SK-N-SH (cell line): ENCODE results near the gene HERC4. TPM values are rescaled to one million over a fixed set of nuclear protein-coding genes. Genes with fewer than 3 reads are reported as not detected.

Experiments used
- CTCF ChIA-PET: fragments of 300-600, 350-600 bp; formaldehyde crosslinking; extraction: SDS; loops from one replicate; lab custom pipeline; 2021; lab: Yijun Ruan, JAX
- POLR2A ChIA-PET: fragments of 350-600 bp; sonication (Branson Sonifier 250); formaldehyde crosslinking; extraction: SDS; loops from one replicate; lab custom pipeline; 2020; ENCODE audit warnings: antibody characterized with exemption, inconsistent platforms; lab: Yijun Ruan, JAX
- DNase-seq: peaks from one replicate; pipeline ENCODE4 v3.0.0; 2012
- H2AFZ ChIP-seq: fragments of 200-600 bp; sonication (generic); 2 replicates; pipeline ENCODE4 v1.8.1; 2016; ENCODE audit warnings: antibody characterized with exemption, mild to moderate bottlenecking, low read depth
- H3F3A ChIP-seq: fragments of 200-600 bp; sonication (generic); replicated peaks from 2 replicates; pipeline ENCODE3; 2016; ENCODE audit warnings: antibody characterized with exemption, mild to moderate bottlenecking; ENCODE audit not compliant: insufficient read depth
- H3K27ac ChIP-seq, 2 experiments: fragments of 200-500 bp in 1 of 2; fragments of 200-600 bp in 1 of 2; sonication (Bioruptor generic) in 1 of 2; sonication (generic), shearing (Covaris generic) in 1 of 2; 2 replicates each; pipeline versions ENCODE4 v1.5.1 to v1.6.1; 2014 to 2016; ENCODE audit warnings: low read depth in 2 of 2, inconsistent platforms in 1 of 2, low read length in 1 of 2, mild to moderate bottlenecking in 1 of 2, mixed read lengths in 1 of 2
- H3K27me3 ChIP-seq: fragments of 200-600 bp; sonication (generic), shearing (Covaris generic); 2 replicates; pipeline ENCODE4 v1.6.1; 2016; ENCODE audit warnings: mixed run types; ENCODE audit not compliant: insufficient read depth
- H3K36me3 ChIP-seq, 2 experiments: fragments of 200-500 bp in 1 of 2; fragments of 200-600 bp in 1 of 2; sonication (Bioruptor generic) in 1 of 2; sonication (generic) in 1 of 2; replicated peaks in 1 of 2; 2 replicates each; pipeline versions ENCODE3 to v1.5.1; 2014 to 2016; ENCODE audit warnings: low read length in 1 of 2, mild to moderate bottlenecking in 1 of 2; ENCODE audit not compliant: insufficient read depth in 2 of 2, control insufficient read depth in 1 of 2
- H3K4me1 ChIP-seq, 2 experiments: fragments of 200-500 bp in 1 of 2; fragments of 200-600 bp in 1 of 2; sonication (Bioruptor generic) in 1 of 2; sonication (generic), shearing (Covaris generic) in 1 of 2; 2 replicates each; pipeline versions ENCODE4 v1.5.1 to v1.6.1; 2014 to 2016; ENCODE audit warnings: low read depth in 1 of 2, low read length in 1 of 2, mixed run types in 1 of 2; ENCODE audit not compliant: insufficient read depth in 2 of 2, control insufficient read depth in 1 of 2
- H3K4me2 ChIP-seq: fragments of 200-600 bp; sonication (generic), shearing (Covaris generic); 2 replicates; pipeline ENCODE4 v1.6.1; 2017; ENCODE audit warnings: mixed run types
- H3K4me3 ChIP-seq, 2 experiments: fragments of 200-500 bp in 1 of 2; fragments of 200-600 bp in 1 of 2; sonication (Bioruptor generic) in 1 of 2; sonication (generic), shearing (Covaris generic) in 1 of 2; 2 replicates each; pipeline versions ENCODE4 v1.5.1 to v1.8.1; 2014 to 2016; ENCODE audit warnings: low read depth in 2 of 2, inconsistent platforms in 1 of 2, low read length in 1 of 2, mild to moderate bottlenecking in 1 of 2, mixed read lengths in 1 of 2, moderate library complexity in 1 of 2
- H3K79me2 ChIP-seq: fragments of 200-600 bp; sonication (generic); 2 replicates; pipeline ENCODE4 v1.8.1; 2017; ENCODE audit warnings: mild to moderate bottlenecking; ENCODE audit not compliant: insufficient read depth
- H3K9ac ChIP-seq: fragments of 200-600 bp; sonication (generic); 2 replicates; pipeline ENCODE4 v1.6.1; 2017; ENCODE audit warnings: mixed run types
- H3K9me2 ChIP-seq: fragments of 200-600 bp; sonication (generic); 2 replicates; pipeline ENCODE4 v1.6.1; 2017; ENCODE audit warnings: mixed run types
- H3K9me3 ChIP-seq: fragments of 200-600 bp; sonication (generic); 2 replicates; pipeline ENCODE4 v1.6.1; 2017; ENCODE audit warnings: mixed run types, mild to moderate bottlenecking, moderate library complexity
- H4K20me1 ChIP-seq: fragments of 200-600 bp; sonication (generic); 2 replicates; pipeline ENCODE4 v1.6.1; 2017; ENCODE audit warnings: mild to moderate bottlenecking, mixed run types; ENCODE audit not compliant: insufficient read depth
- CHD2 ChIP-seq: fragments of 150-350 bp; IDR thresholded peaks from 2 replicates; pipeline ENCODE4 v1.6.1; 2018; ENCODE audit warnings: low read length; ENCODE audit not compliant: partially characterized antibody
- EP300 ChIP-seq, 2 experiments: IDR thresholded peaks; 2 replicates each; pipeline versions ENCODE4 v1.4.0 to v1.6.1; 2012; ENCODE audit warnings: borderline replicate concordance in 1 of 2, low read depth in 1 of 2, low read length in 1 of 2
- EZH2phosphoT487 ChIP-seq: fragments of 200-600 bp; sonication (generic); IDR thresholded peaks from 2 replicates; pipeline ENCODE4 v1.6.1; 2017; ENCODE audit warnings: low read depth, mixed run types, mild to moderate bottlenecking, antibody characterized with exemption, moderate library complexity, borderline replicate concordance
- FOSL2 ChIP-seq: IDR thresholded peaks from 2 replicates; pipeline ENCODE4 v1.4.0; 2012; ENCODE audit warnings: low read depth, mild to moderate bottlenecking, moderate library complexity, borderline replicate concordance
- GABPA ChIP-seq: IDR thresholded peaks from 2 replicates; pipeline ENCODE4 v1.4.0; 2012; ENCODE audit warnings: low read depth, mild to moderate bottlenecking
- JUND ChIP-seq: IDR thresholded peaks from 2 replicates; pipeline ENCODE4 v1.4.0; 2012
- NFIC ChIP-seq: IDR thresholded peaks from 2 replicates; pipeline ENCODE4 v1.4.0; 2012; ENCODE audit warnings: borderline replicate concordance
- PBX3 ChIP-seq: IDR thresholded peaks from 2 replicates; pipeline ENCODE4; 2012
- POLR2AphosphoS5 ChIP-seq: IDR thresholded peaks from 2 replicates; pipeline ENCODE4 v1.6.1; 2012; ENCODE audit warnings: low read depth, low read length
- RAD21 ChIP-seq: IDR thresholded peaks from 2 replicates; pipeline ENCODE4 v1.6.1; 2012; ENCODE audit warnings: mild to moderate bottlenecking, low read length
- RFX5 ChIP-seq: IDR thresholded peaks from 2 replicates; pipeline ENCODE4 v1.6.1; 2012; ENCODE audit warnings: mild to moderate bottlenecking, improper control_type of control experiment, low read length
- SIN3A ChIP-seq: IDR thresholded peaks from 2 replicates; pipeline ENCODE4 v1.6.1; 2012; ENCODE audit warnings: low read depth, mild to moderate bottlenecking, low read length, moderate library complexity, borderline replicate concordance
- SMC3 ChIP-seq: IDR thresholded peaks from 2 replicates; pipeline ENCODE4 v1.6.1; 2012; ENCODE audit warnings: low read depth, low read length, improper control_type of control experiment
- TEAD4 ChIP-seq: IDR thresholded peaks from 2 replicates; pipeline ENCODE4 v1.4.0; 2012; ENCODE audit warnings: mild to moderate bottlenecking, borderline replicate concordance; ENCODE audit not compliant: insufficient read depth
- USF1 ChIP-seq: IDR thresholded peaks from 2 replicates; pipeline ENCODE4 v1.4.0; 2012; ENCODE audit warnings: low read depth, borderline replicate concordance
- USF2 ChIP-seq: fragments of 150-350 bp; IDR thresholded peaks from 2 replicates; pipeline ENCODE4 v1.6.1; 2017; ENCODE audit warnings: antibody characterized with exemption, low read length, low read depth, borderline replicate concordance
- ZBTB33 ChIP-seq: IDR thresholded peaks from 2 replicates; pipeline ENCODE4 v1.4.0; 2012; ENCODE audit warnings: low read depth, borderline replicate concordance
- WGBS: methylation state at CpG from one replicate; pipeline ENCODE4 v1.1.6; 2017; ENCODE audit warnings: low lambda C conversion rate; 5-methylcytosine and 5-hydroxymethylcytosine counted together
- polyA plus RNA-seq, 3 experiments: library from polyadenylated mRNA; depleted of rRNA; stranded (reverse); fragments of >200 nt; gene quantifications; 2 replicates each; pipeline ENCODE4 v1.2.3, GENCODE V29; 2012

Gene HERC4
- polyA plus RNA-seq, 1 of the 3 experiments (the other 2 are of a cell fraction): 16.2 TPM

- Histone ChIP-seq H3F3A (peaks cover 37% of the 10 kb centered on the region), H3K36me3 (peaks cover 62 to 71% of the 10 kb centered on the region in 2 experiments), H3K79me2 (no peaks in the 10 kb centered on the region), H3K9ac (no peak overlapping the region), H2AFZ (no peak overlapping the region), H3K4me3 (no peak overlapping the region), H3K4me1 (no peaks in the 10 kb centered on the region)
- CTCF ChIA-PET: interaction anchor here (1.0 to 1.2 kb wide), 2 partner anchors 66 to 231 kb away, joined by 3 to 4 read pairs; no protein-coding TSS in a partner anchor
- TF ChIP-seq PBX3 (no peak), SIN3A (no peak), JUND (no peak), GABPA (no peak), SMC3 (no peak), USF1 (no peak), NFIC (no peak), EZH2phosphoT487 (no peak), POLR2AphosphoS5 (no peak), CHD2 (no peak), EP300 (IDR thresholded peaks at IDR 0.05; ENCODE audit: borderline replicate concordance in 1 of 2, low read depth in 1 of 2, low read length in 1 of 2) (no peak), RAD21 (no peak)
- TF ChIP-seq, all 33 proteins: peak for 0
- no peak for DNase-seq
- Histone ChIP-seq H3K4me2 (no peak overlapping the region), H4K20me1 (no peaks in the 10 kb centered on the region), H3K9me2 (no peaks in the 10 kb centered on the region), H3K27me3 (no peaks in the 10 kb centered on the region), H3K9me3 (no peaks in the 10 kb centered on the region), H3K27ac (no peak overlapping the region)
- WGBS: 97% methylated on average over 1 of the region's 1 CpG
- POLR2A ChIA-PET: no interaction called here
These were observed 154.0 kb downstream of the HERC4 start for GRCh38 chr10:67921065-67921464.

- CTCF ChIA-PET: interaction anchor here (1.5 kb wide), 2 partner anchors 23 to 238 kb away, joined by 3 to 4 read pairs; no protein-coding TSS in a partner anchor
- Histone ChIP-seq H3K9me2 (no peaks in the 10 kb centered on the region; the same call in 1 of the 2 replicates), H3K36me3 (peaks cover 63 to 74% of the 10 kb centered on the region in 2 experiments), H2AFZ (no peak overlapping the region), H3K4me2 (no peak overlapping the region), H3K79me2 (peaks cover 10% of the 10 kb centered on the region; the same call in 1 of the 2 replicates), H3K27me3 (no peaks in the 10 kb centered on the region), H4K20me1 (no peaks in the 10 kb centered on the region), H3K9me3 (no peaks in the 10 kb centered on the region), H3K4me3 (no peak overlapping the region), H3F3A (peaks cover 28% of the 10 kb centered on the region), H3K9ac (no peak overlapping the region), H3K27ac (no peak overlapping the region), H3K4me1 (no peaks in the 10 kb centered on the region)
- TF ChIP-seq POLR2AphosphoS5: no peak
- TF ChIP-seq FOSL2: no peak
- TF ChIP-seq RFX5: no peak
- no peak for TF ChIP-seq TEAD4
- no peak for TF ChIP-seq ZBTB33
- TF ChIP-seq NFIC: no peak
- TF ChIP-seq USF2: no peak
- POLR2A ChIA-PET: no interaction called here
- no peak for DNase-seq
- WGBS: 90% methylated on average over 1 of the region's 1 CpG
These were observed 157.4 kb downstream of the HERC4 start for GRCh38 chr10:67917679-67918078.
